HG03354 (cell line): Measurements from ENCODE around the gene PIEZO2.
"Not testable (repeated sequence)": the region's sequence is repeated elsewhere in the genome, so short reads cannot be mapped to it uniquely, and the experiment has no call there.

ENCODE experiments used
- ATAC-seq: cut with Tn5 transposase; IDR thresholded peaks from one replicate; pipeline ENCODE4 v1.9.1; 2021; ENCODE audit warnings: mild to moderate bottlenecking; ENCODE audit not compliant: unreplicated experiment, poor library complexity, severe bottlenecking

The PIEZO2 gene

DNA sequence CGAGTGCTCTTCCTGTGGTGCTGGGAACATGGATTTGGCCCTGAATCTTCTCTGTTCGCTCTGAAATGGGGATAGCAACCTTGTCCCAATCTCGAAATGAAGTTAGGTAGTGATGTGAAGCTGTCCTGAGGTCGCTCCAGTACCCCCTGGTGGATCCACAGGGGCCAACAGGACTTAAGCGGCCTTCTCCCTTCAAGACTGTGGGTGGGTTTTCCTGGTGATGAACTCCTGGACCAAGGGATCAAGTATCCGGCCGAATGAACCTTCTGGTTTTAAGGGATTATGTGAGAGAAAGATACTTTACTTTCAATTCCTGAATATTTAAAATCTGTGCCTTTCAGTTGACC is 467.0 kb downstream of the PIEZO2 start:
- ATAC-seq = no peak

DNA sequence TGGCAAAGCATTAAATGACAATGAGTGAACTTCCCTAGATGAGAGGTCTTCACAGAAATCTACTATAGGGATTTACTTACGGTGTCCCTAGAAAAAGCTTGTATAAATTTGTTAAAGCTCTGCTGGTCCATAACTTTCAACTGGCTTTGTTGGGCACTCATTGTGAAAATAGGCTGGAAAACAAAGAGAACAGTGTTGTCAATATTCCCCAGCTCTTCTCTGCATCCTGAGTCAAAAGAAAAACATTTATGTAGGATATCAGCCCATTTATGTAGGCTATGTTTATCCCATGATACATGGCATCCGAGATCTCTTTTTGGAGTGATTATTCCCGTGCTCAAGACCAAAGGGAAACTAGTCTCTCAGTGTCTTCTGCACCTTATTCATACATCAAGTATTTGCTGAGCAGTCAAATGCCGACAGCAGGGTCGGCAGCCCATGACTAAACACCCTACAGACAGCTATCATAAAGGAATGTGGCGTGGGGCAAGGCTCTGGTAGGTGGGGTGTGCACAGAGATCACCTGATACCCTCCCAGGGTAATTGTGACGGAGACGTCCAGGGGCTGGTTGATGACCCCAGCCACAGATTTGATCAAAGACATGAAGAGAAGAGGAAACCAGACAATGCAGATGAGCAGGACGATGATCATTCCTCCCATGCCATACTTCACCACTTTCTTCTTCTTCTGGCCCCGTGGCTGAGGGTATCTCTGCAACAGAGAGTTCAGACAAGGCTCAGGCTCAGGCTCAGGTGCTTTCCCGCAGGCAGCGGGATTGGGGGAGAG is 467.6 kb downstream of the PIEZO2 start:
- ATAC-seq = no peak

DNA sequence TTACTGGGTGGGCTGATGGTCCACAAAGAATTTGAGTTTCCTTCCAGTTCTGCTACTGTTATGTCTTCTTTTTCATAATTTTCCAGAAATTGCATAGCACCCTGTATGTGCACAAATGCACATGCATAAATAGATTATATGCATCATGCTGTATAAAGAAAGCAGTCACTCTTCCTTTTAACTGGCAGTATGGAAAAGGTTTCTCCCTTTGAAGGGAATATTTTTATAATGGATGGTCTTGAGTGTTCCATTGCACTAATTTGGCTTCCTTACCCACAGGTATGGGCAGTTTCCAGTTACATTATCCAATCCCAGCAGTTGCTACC is 469.1 kb downstream of the PIEZO2 start:
- ATAC-seq = no peak

DNA sequence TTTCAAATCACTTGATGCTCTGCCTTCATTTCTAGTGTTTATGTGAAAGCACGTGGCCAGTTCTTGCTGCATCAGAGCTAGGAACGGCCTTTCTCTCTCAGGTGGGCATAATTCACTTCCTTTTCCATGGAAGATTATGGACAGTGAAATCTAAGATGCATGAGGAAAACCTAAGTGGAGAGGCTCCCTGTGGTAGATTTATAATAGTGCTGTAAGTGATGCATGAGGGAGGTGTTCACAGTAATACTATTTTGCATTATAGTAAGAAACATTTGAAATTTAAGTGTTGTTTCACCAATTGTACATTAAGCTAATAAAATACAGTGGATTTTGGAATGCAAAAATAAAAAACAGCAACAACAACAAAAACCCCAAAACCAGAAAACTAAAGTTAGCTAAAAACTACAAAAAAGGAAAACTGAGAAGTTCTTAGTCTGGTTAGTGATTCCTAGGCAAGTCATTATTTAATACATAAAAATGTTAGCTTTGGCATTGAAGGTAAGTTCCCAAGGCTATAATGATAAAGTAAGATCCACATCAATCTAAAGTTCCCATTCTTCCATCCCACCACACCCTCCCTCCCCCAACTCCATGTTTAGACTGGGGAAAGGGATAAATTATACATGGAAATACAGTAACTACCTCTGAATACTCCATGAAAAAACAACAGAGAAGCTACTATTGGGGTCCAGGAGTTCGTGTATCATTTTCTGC is 469.7 kb downstream of the PIEZO2 start:
- ATAC-seq = no peak

DNA sequence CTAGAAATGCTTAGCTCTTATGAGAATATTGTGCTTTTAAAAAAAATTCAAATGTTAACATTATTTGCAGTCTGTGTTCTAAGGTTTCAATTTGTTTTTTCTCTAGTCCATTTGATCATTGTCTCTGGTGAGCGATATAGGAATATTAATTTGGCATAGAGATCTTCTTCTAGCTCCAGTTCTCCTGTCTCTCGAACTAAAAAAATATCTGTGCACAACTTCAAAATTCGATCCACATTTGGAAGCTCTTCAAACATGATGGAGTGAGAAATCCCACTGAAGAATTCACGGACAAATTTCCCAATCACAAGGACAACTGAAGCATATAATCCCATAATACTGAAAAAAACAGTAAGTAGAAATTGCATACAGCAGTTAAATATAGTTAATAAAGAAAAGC is 477.9 kb downstream of the PIEZO2 start:
- ATAC-seq = no peak

DNA sequence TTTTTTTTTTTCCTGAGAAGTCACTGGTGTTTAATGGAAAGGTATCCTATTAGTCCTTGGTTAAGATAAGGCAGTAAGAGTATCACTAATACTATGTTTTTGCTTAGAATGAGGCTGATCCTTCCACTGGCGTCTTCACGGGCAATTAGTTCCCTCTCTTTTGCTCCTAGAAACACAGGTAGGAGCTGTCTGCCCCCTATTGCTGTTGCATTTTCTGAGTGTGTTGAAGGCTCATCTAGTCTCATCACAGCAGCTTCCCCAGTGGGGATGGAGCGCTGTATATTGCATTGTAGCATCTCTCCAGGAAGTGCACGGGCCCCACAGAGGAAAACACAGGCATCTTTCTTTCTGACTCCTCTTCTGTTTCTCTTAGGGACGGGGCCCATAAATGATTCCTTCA is 478.5 kb downstream of the PIEZO2 start:
- ATAC-seq = no peak

DNA sequence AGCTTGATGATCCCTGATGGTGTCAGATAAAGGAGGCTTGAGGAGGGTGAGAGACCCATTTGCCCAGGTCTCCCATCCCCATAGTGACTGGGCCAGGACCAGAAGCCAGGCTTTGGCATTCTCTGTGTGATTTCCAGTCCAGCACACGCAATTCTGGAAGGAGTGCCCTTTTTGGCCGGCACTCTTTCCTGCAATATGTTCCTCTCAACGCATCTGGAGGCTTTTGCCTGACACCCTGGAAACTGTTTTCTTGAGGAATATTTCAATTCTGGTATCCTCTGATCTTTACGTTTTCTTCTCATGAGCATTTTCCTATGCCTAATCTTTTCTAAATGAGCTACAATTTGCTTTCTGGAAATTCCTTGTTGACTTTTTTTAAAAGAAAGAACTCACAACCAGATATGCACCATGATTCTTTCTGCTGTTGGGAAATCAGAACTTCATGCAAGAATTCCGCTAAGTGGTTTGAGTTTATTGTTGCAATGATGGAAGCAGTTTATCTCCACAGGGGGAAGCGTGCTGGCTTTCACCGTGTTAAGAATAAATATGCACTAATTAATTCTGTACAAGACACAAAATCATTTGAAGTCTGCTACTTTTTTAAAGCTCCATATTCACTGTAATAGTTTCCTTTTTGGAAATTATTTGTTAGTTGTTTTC is 479.8 kb downstream of the PIEZO2 start:
- ATAC-seq = no peak

DNA sequence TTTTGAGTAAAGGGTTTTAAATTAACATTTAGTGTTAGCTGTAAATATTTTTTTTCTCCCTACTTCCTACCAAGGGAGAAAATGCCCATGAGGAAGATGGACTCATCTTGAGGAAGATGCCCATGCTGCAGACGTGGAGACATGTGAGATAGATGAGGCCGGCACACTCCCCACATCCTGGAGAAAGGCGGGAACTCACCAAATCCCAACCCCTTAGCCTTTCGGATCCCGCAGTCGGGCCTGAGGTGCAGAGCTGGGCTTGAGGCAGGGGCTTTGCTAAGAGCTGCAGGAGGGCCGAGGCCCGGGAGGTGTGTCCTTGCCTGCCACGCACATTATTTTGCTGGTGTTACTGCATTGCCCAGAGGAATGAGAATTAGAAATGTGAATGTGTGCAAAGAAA is 485.6 kb downstream of the PIEZO2 start:
- ATAC-seq = no peak

DNA sequence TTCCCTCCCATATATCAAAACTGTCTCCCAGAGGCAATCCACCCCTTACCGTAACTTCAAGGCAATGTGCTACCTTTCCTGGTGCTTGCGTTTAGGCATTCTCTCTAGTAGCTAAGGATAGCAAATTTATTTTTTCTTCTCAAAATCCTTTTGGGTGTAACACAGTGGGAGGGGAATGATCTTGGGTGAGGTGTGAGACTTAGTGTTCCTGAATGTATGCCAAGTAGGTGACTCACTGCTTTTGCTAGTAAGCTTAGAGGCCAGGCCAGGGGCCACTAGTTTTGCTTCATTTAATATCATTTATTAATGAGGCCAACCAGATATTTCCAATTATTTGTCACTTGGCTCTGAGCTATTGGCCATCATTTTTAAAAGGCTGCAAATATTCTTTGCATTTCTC is 488.1 kb downstream of the PIEZO2 start:
- ATAC-seq = no peak

DNA sequence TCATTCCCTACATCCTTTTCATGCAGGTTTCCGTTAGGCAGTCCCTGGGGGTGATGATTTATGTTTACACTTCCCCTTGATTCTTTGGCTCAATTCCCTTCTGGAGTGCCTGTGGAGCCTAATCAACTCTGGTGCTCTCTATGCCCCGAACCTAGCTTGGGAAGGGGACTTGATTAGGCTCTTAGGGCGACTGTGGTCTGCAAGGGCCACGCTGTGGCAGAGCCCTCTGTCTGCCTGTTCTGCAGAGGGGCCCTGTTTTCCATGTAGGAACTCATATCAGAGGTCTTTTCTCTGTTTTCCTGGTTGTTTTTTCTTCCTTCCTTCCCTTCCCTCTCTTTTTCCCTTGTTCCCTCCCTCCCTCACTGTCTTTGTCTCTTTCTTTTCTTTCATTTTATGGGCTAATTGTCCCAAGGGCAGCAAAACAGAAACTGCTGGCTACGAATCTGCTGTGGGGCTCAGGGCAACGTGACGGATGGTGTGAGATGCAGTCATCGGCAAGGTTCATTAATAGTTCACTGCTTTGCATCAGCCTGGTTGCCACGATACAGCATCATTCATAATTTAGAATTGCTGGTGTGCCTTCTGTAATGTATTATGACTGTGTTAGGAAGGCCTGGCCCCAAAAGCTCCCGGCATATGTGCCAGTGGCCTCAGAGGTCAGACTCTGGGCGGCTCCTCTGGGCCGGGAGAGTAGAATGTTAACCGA is 489.0 kb downstream of the PIEZO2 start:
- ATAC-seq = peak; percentile 76

DNA sequence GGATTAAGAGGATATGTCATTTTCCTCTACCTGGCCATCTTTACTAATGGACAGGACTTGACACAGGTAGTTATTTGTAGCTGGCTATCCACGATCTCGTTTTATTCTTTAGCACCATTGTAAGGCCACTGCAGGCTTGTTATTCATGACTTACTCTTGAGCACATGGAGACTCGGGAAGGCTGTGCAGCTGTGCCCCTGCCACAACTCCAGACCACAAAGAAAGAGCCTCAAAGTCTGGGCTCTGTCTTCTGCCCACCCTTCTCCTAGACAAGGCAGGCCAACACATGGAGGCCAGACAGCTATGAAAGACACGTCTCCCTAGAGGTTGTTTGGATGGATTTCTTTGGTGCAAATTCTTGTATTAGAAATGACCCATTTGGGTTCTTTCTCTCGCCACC is 489.8 kb downstream of the PIEZO2 start:
- ATAC-seq = no peak

DNA sequence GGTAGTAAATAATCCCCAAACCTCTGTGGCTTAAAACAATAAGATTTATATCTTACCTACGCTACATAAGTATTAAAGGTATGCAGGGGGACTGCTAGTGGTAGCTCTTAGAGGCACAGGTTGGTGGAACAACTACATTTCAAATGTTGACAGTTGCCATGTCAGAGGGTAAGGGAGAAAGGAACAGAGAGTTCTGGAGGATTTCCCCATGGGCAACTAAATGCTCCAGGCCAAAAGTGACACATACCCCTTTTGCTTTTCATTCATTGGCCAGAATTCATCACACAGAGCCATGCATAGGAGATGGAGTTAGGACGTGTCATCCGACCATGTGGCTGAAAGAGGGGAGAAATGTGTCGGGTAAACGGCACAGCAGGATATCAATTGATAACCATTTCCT is 490.4 kb downstream of the PIEZO2 start:
- no peak for ATAC-seq

DNA sequence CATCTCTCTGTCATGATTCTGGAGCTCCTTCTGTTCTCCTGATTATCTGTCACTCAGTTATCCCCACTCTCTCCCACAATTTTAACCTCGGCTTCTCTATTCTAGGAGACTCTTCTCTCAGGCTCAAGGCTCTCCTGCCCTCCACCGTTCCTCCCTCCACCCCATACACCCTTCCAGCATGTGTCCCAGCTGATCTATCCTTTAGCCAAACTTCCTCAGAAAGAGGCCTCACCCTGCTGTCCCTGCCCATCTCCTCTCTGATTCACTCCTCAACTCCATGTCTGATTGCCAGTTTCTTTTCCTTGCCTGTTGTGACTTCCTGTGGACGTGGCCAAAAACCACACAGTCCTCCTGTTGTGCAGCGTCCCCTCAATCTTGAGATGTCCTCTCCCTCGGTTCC is 505.4 kb downstream of the PIEZO2 start:
- not testable (repeated sequence) for ATAC-seq

DNA sequence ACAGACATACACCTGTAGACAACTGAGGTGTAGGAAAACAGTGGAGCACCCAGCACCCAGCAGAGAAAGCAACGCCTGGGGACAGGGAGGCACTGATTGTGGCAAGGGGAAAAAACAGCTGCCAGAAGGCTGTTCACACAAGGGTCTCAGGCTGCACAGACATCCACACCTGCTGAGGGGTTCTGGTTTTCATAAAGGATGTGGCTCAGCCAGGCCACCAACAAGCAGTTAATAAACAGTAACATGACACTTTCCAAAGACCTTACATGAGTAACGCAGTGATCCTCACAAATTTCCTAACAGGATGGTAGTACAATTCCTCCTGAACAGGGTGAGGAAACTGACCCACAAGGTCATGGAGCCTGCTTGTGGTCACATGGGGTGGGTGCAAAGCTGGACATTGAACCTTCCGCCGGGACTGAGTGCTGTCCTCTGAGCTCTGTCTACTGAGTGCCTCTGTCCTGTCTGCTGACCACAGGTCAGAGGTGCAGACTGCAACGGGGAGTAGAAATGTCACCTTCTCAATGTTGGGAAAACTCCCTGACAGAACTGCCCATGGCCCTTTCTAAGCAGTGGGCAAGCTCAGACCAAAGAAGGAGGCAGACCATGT is 506.3 kb downstream of the PIEZO2 start:
- ATAC-seq = peak; percentile 89

DNA sequence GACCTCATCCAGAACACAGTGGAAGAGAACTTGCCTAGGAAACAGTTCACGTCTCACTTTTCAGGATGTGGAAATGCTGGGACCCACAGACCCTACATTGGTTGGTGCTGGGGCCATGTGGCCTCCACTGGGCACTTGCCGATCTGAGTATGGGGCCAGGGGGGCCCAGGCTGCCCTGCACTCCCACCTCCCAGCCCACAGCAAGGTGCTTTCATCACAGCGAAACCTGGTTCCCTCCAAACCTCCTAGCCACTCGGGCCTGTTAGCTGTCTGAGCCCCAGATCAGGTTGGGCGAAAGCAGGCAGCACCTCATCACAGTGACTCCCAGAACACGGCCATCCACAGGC is 510.9 kb downstream of the PIEZO2 start:
- ATAC-seq = not testable (repeated sequence)

DNA sequence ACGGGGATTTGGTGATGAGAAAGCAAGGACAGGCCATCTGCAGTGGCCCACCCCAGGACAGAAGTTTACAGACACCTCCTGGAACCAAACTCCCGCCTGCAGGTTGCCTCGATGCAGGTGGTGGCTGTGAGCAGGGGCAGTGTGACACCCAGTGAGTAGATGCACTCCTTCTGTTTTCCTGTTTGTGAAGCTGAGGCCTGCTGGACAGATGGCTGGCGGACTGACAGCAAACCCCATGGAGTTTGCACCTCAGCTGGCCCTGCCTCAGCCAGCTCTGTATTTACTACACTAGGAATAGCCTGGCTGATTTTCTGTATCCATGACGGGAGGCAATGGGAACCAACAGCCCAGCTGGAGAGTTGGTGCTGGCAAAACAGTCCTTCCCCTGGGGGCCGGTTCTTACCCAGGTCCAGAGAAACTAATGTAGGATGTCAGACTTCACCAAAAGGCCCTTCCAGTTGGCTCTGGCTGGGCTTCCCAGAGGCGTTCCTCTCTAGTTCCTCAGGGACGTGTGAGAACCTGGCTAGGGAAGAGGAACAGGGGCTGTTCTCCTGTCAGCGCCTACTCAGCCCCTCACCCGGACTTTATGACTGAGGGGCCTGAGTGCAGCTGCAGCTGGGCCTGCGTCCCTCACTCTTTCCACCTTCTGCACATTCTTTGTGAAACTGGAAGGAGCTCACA is 511.4 kb downstream of the PIEZO2 start:
- not testable (repeated sequence) for ATAC-seq

DNA sequence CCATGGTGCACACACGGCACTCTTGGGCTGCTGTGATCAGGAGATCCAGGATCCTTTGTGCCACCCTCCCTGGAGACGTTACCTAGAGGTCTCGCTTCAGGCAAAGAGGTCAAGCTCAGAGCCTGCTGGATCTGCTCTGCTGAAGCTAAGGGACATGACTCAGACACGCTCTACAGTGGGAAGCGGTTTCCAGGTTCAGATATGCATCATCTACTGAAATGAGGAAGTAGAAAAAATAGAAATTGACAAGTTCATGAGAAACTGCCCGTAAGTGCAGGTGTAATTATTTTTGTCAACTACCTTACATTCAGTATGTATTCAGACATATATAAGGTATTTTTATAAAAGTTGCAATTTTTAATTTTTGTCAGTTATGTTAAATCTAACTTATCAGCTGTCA is 520.3 kb downstream of the PIEZO2 start:
- ATAC-seq = peak; percentile 97

DNA sequence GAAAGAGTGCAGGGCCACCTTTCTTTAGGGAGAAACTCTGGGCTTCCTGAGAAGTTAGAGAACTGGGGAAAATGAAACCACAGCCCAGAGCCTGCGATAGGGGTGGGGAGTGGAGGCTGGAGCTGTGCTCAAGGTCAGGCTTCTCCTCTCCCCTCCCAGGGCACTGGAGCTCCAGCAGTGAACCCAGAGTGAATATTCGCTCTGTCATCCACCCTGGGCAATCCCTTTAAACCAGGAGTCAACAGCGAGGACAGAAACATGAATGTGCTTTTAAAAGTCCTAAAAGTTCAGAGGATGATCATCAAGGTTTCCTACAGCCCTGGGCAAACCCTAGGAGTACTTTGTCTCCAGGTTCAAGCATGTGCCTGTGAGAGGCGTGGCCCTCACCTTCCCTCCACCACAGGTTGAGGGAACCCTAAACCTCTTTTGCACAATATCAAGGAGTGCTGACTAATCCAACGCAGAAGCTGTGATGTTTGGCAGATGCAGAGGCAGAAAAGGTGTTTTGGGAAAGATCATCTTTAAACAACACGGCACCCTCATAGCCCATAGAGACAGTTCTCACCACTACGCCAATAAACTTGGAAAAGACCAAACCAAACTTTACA is 522.7 kb downstream of the PIEZO2 start:
- ATAC-seq = not testable (repeated sequence)

DNA sequence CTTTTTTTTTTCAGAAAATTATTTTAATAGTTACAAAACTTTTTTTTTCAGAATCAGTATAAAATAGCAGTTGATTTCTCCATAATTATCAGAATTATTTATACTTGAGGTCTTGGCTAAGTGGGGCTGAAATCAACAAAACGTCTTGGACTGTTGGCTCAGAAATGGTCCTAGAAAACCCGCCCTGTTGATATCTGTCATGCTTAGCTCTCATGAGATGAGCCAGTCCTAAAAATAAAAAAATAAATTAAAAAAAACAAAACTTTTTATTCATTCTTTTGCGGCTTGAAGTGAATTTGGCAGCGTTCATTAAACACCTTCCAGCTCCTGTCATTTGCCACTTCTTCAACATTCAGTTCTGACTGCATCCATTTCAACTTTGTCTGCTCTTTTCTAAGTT is 525.8 kb downstream of the PIEZO2 start:
- ATAC-seq = not testable (repeated sequence)
